Measurements from ENCODE around the gene STARD3. TPM values are rescaled to one million over a fixed set of nuclear protein-coding genes. Genes with fewer than 3 reads are reported as not detected.

Gene STARD3
- total RNA-seq, 4 donors from 2014 or later = 51.7 to 156 (median 83.9) TPM

DNA sequence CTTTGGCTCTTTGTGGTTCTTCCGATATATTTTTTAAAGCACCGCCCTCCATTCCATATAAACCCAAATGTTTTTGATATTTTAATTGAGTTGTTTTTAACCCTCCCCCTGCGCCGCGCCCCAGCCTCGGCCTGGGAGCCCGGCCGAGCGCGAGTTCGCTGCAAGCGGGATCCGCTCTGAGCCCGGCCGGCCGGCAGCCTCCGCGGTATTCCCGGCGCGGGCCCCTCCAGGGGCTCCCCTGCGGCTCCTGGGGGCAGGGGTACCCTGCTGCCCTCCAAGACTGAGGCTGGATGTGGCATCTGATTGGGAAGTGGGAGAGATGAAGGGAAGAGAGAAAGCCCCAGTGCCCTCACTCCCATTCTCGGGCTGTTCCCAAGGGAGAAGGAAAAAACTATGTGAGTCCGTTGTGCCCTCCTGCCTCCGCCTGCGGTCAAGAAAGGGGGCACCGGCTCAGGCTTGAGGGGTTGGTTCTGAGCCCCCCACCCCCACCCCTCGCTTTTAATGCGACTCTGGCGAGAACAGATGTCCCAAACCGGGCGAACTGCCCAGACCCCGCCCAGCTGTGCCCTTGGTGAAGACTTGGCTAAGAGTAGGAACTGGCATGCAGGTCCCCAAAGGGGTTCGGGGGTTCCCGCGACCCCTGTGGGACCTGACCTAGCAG, 37.8 kb upstream of the STARD3 start:
- H3K9me3 ChIP-seq = no peaks in the 10 kb centered on the region
- WGBS = under 1% methylated on average over 24 of the region's 36 CpGs
- peaks cover 42% of the 10 kb centered on the region for H3K4me1 ChIP-seq
- H3K36me3 ChIP-seq = no peaks in the 10 kb centered on the region
- peak overlapping the region; percentile 25 for H3K4me3 ChIP-seq
- H3K27me3 ChIP-seq = peaks cover 99% of the 10 kb centered on the region
- H3K27ac ChIP-seq = no peak overlapping the region
- no peak for DNase-seq (ENCODE audit: low spot score in 2 of 2)
- TF ChIP-seq, protein P1, sequence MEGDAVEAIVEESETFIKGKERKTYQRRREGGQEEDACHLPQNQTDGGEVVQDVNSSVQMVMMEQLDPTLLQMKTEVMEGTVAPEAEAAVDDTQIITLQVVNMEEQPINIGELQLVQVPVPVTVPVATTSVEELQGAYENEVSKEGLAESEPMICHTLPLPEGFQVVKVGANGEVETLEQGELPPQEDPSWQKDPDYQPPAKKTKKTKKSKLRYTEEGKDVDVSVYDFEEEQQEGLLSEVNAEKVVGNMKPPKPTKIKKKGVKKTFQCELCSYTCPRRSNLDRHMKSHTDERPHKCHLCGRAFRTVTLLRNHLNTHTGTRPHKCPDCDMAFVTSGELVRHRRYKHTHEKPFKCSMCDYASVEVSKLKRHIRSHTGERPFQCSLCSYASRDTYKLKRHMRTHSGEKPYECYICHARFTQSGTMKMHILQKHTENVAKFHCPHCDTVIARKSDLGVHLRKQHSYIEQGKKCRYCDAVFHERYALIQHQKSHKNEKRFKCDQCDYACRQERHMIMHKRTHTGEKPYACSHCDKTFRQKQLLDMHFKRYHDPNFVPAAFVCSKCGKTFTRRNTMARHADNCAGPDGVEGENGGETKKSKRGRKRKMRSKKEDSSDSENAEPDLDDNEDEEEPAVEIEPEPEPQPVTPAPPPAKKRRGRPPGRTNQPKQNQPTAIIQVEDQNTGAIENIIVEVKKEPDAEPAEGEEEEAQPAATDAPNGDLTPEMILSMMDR (IDR thresholded peaks at IDR 0.05) = no peak
- no peak for TF ChIP-seq POLR2AphosphoS5 (IDR thresholded peaks at IDR 0.05)
- no peak for TF ChIP-seq POLR2A (IDR thresholded peaks at IDR 0.05)
- no peak for TF ChIP-seq EP300 (IDR thresholded peaks at IDR 0.05)

DNA sequence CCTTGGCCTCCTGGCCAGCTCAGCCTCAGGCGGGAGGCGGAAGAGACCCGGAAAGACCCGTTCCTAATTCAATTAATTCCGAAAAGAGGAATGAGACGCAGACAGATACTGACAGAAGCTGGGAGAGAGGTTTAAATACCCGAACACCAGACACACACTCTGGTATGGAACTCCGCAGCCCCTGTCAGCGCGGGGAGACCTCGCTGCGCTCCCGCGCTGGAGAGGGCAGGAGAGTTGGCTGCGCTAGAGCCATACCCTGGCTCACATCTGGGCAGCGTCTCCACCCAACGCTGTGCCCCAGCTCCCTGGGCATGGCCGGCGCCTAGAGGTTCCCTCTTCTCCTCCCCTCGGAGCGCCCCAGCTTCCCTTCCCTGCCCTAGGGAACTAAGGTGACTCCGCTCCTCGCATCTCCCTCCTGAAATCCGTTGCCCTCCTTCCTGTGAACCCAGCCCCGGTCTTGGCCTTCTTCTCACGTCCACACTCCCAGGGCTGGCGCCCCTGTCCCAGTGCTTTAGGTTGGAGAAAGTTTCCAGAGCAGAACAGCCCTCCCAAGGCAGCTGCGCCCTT, 37.2 kb upstream of the STARD3 start:
- 7% methylated on average over 28 of the region's 28 CpGs for WGBS
- peaks cover 48% of the 10 kb centered on the region for H3K4me1 ChIP-seq
- H3K36me3 ChIP-seq = no peaks in the 10 kb centered on the region
- H3K4me3 ChIP-seq = no peak overlapping the region
- no peak for DNase-seq (ENCODE audit: low spot score in 2 of 2)
- H3K9me3 ChIP-seq = no peaks in the 10 kb centered on the region
- H3K27ac ChIP-seq = no peak overlapping the region
- peaks cover 99% of the 10 kb centered on the region for H3K27me3 ChIP-seq
- no peak for TF ChIP-seq POLR2A (IDR thresholded peaks at IDR 0.05)
- TF ChIP-seq, protein P1 (IDR thresholded peaks at IDR 0.05) = no peak
- TF ChIP-seq EP300 (IDR thresholded peaks at IDR 0.05) = no peak
- TF ChIP-seq POLR2AphosphoS5 (IDR thresholded peaks at IDR 0.05) = no peak

GRCh38 chr17:39600288-39600996, 36.5 kb upstream of the STARD3 start:
- peaks cover 55% of the 10 kb centered on the region for H3K4me1 ChIP-seq
- no peak overlapping the region for H3K4me3 ChIP-seq
- H3K27ac ChIP-seq = no peak overlapping the region
- H3K9me3 ChIP-seq = no peaks in the 10 kb centered on the region
- H3K27me3 ChIP-seq = peaks cover 99% of the 10 kb centered on the region
- 18% methylated on average over 11 of the region's 13 CpGs for WGBS
- no peak for DNase-seq (ENCODE audit: low spot score in 2 of 2)
- TF ChIP-seq POLR2A (IDR thresholded peaks at IDR 0.05) (no peak), EP300 (IDR thresholded peaks at IDR 0.05) (no peak), POLR2AphosphoS5 (IDR thresholded peaks at IDR 0.05) (no peak)
- TF ChIP-seq, protein P1 (IDR thresholded peaks at IDR 0.05) = no peak
- H3K36me3 ChIP-seq = no peaks in the 10 kb centered on the region

DNA sequence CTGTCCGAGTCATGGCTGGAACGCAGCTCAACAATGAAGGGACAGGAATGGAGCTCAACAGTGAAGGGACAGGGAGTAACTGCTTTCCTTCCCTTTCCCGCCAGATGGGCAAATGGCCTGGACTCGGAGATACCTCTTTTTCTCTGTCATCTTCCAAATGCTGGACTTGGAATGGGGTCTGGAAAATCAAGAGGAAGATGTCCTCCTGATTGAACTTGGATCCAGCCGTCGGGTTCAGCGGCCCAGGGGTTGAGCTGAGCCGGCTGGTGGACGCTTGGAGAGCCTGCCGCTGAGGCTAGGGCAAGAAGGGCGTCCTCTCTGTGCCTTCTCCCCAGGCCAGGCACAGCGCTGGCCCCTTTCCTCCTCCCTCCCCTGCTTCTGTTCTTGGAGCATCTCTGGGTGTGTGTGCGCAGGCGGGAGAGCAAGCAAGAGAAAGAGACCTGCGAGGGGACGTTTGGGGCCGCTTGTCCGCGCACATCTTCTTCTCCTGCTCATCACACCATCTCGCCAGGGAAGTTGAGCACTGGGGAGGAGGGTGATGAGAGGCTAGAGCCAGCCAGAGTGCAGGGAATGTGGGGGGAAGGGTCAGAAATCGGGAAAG, 35.8 kb upstream of the STARD3 start:
- peaks cover 62% of the 10 kb centered on the region for H3K4me1 ChIP-seq
- no peaks in the 10 kb centered on the region for H3K9me3 ChIP-seq
- no peak for DNase-seq (ENCODE audit: low spot score in 2 of 2)
- no peaks in the 10 kb centered on the region for H3K36me3 ChIP-seq
- H3K4me3 ChIP-seq = no peak overlapping the region
- H3K27ac ChIP-seq = no peak overlapping the region
- peaks cover 99% of the 10 kb centered on the region for H3K27me3 ChIP-seq
- 49% methylated on average over 21 of the region's 21 CpGs for WGBS
- no peak for TF ChIP-seq EP300 (IDR thresholded peaks at IDR 0.05)
- TF ChIP-seq, protein P1 (IDR thresholded peaks at IDR 0.05) = no peak
- TF ChIP-seq POLR2AphosphoS5 (IDR thresholded peaks at IDR 0.05) = no peak
- no peak for TF ChIP-seq POLR2A (IDR thresholded peaks at IDR 0.05)
